Stomach (tissue), 9 donors: ENCODE results near the gene ATP5F1E. TPM values are rescaled to one million over a fixed set of nuclear protein-coding genes. Genes with fewer than 3 reads are reported as not detected.
A peak's percentile ranks its signal among the peaks of the same experiment; 100 is the strongest.

Source experiments
- DNase-seq, 2 donors: peaks; one replicate each; pipeline versions ENCODE4 v3.0.0 to v3.0.0-alpha.2; 2013 to 2019
- H3K27ac ChIP-seq, 5 donors: fragments of 200-600 bp in 4 of 5; sonication (generic) in 4 of 5; one replicate each; pipeline ENCODE4 v1.5.1; 2013 to 2019; ENCODE audit warnings: mild to moderate bottlenecking in 1 of 5, moderate library complexity in 1 of 5
- H3K27me3 ChIP-seq, 3 donors: fragments of 200-600 bp; sonication (generic); one replicate each; pipeline ENCODE4 v1.5.1; 2017 to 2019; ENCODE audit warnings: mixed run types in 1 of 3
- H3K36me3 ChIP-seq, 4 donors: fragments of 200-600 bp; sonication (generic); 1 replicate in 3 of 4; 2 replicates in 1 of 4; pipeline ENCODE4 v1.5.1; 2016 to 2019
- H3K4me1 ChIP-seq, 4 donors: fragments of 200-600 bp; sonication (generic); one replicate each; pipeline ENCODE4 v1.5.1; 2016 to 2019
- H3K4me3 ChIP-seq, 4 donors: fragments of 200-600 bp; sonication (generic) in 3 of 4; one replicate each; pipeline ENCODE4 v1.5.1; 2016 to 2019; ENCODE audit warnings: mild to moderate bottlenecking in 1 of 4
- H3K9me3 ChIP-seq, 4 donors: fragments of 200-600 bp; sonication (generic); one replicate each; pipeline ENCODE4 v1.5.1; 2016 to 2019
- EP300 ChIP-seq: sonication (generic); formaldehyde crosslinking; IDR thresholded peaks from one replicate; pipeline ENCODE4 v1.6.1; 2017; ENCODE audit warnings: antibody characterized with exemption
- POLR2A ChIP-seq, 4 donors: fragments of 450-650 bp; IDR thresholded peaks; one replicate each; pipeline ENCODE4 v1.6.1; 2016; ENCODE audit warnings: antibody characterized with exemption in 4 of 4, control low read depth in 2 of 4, mild to moderate bottlenecking in 1 of 4, moderate library complexity in 1 of 4
- POLR2AphosphoS5 ChIP-seq, 3 donors: sonication (generic); formaldehyde crosslinking; IDR thresholded peaks; one replicate each; pipeline ENCODE4 v1.6.1; 2016; ENCODE audit warnings: antibody characterized with exemption in 3 of 3
- WGBS, 5 donors: extraction: QIAGEN DNeasy Blood & Tissue Kit in 3 of 5; methylation state at CpG; one replicate each; pipeline versions ENCODE4 v1.1.5 to v1.1.7; 2013 to 2018; 5-methylcytosine and 5-hydroxymethylcytosine counted together
- intact Hi-C: fragments of 100-400 bp; cut with DNase I; formaldehyde crosslinking; loops from one replicate; pipeline ENCODE4 v1.15.1; 2023; ENCODE audit warnings: low total_unique reads
- polyA plus RNA-seq, 3 donors: library from polyadenylated mRNA; stranded (reverse); fragments of 200-250 nt; gene quantifications; one replicate each; pipeline ENCODE4 v1.2.3, GENCODE V29; 2013
- total RNA-seq, 5 donors: library from RNA; depleted of rRNA; stranded (reverse); fragments of >200 nt; gene quantifications; one replicate each; pipeline versions ENCODE4 v1.1.0 to v1.2.3, GENCODE V29; 2014 to 2016
- TF ChIP-seq, protein P1 (sequence below), 7 experiments: fragments of 450-650 bp in 4 of 7; fragments of 200-600 bp in 3 of 7; sonication (generic) in 3 of 7; IDR thresholded peaks; one replicate each; pipeline ENCODE4 v1.5.1; 2016 to 2019; ENCODE audit warnings: antibody characterized with exemption in 7 of 7, control low read depth in 2 of 7, mild to moderate bottlenecking in 1 of 7
- donor health status: healthy with polysubstance abuse.
- donor health status: Bipolar disorder and iron deficiency.
- donor health status: healthy.

Gene ATP5F1E
- total and polyA plus RNA-seq, 8 donors: 20.4 to 101 (median 43.9) TPM

- Histone ChIP-seq H3K9me3 (no peaks in the 10 kb centered on the region), H3K27me3 (no peaks in the 10 kb centered on the region), H3K4me3 (no peak overlapping the region), H3K27ac (peak overlapping the region in 2 of 5 donors; percentile 31 to 34), H3K4me1 (peaks cover 17 to 44% (median 33%) of the 10 kb centered on the region in 4 donors), H3K36me3 (no peaks in the 10 kb centered on the region)
- intact Hi-C loops: no loop called here
- TF ChIP-seq, protein P1, sequence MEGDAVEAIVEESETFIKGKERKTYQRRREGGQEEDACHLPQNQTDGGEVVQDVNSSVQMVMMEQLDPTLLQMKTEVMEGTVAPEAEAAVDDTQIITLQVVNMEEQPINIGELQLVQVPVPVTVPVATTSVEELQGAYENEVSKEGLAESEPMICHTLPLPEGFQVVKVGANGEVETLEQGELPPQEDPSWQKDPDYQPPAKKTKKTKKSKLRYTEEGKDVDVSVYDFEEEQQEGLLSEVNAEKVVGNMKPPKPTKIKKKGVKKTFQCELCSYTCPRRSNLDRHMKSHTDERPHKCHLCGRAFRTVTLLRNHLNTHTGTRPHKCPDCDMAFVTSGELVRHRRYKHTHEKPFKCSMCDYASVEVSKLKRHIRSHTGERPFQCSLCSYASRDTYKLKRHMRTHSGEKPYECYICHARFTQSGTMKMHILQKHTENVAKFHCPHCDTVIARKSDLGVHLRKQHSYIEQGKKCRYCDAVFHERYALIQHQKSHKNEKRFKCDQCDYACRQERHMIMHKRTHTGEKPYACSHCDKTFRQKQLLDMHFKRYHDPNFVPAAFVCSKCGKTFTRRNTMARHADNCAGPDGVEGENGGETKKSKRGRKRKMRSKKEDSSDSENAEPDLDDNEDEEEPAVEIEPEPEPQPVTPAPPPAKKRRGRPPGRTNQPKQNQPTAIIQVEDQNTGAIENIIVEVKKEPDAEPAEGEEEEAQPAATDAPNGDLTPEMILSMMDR (IDR thresholded peaks at IDR 0.05): no peak
- no peak for TF ChIP-seq EP300
- no peak for TF ChIP-seq POLR2AphosphoS5 (IDR thresholded peaks at IDR 0.05)
- TF ChIP-seq POLR2A (IDR thresholded peaks at IDR 0.05): no peak
- DNase-seq: peak in 1 of 2 donors; percentile 28
- WGBS, 5 donors: 49 to 66% (median 57%) methylated on average over 6 to 8 of the region's 8 CpGs
Observed at GRCh38 chr20:59010321-59010994, 21.7 kb downstream of the ATP5F1E start.

- peaks cover 28 to 60% (median 49%) of the 10 kb centered on the region in 4 donors for H3K4me1 ChIP-seq
- H3K4me3 ChIP-seq: no peak overlapping the region
- WGBS, 5 donors: 85 to 90% (median 89%) methylated on average over 8 of the region's 8 CpGs
- TF ChIP-seq POLR2A (IDR thresholded peaks at IDR 0.05) (no peak), EP300 (no peak), POLR2AphosphoS5 (IDR thresholded peaks at IDR 0.05) (no peak)
- TF ChIP-seq, protein P1 (IDR thresholded peaks at IDR 0.05): no peak
- H3K27me3 ChIP-seq: no peaks in the 10 kb centered on the region
- peak in 1 of 2 donors; percentile 16 for DNase-seq
- intact Hi-C loops: loop anchor here (5.0 kb wide), 1 partner anchor 33 kb away; the partner anchor contains the start of gene PRELID3B
- no peaks in the 10 kb centered on the region for H3K9me3 ChIP-seq
- H3K36me3 ChIP-seq: peaks cover 0 to 6% (median 3%) of the 10 kb centered on the region in 4 donors
- H3K27ac ChIP-seq: peak overlapping the region in 2 of 5 donors; percentile 89 to 90
Observed at GRCh38 chr20:59008715-59009336, 23.3 kb downstream of the ATP5F1E start.

DNA sequence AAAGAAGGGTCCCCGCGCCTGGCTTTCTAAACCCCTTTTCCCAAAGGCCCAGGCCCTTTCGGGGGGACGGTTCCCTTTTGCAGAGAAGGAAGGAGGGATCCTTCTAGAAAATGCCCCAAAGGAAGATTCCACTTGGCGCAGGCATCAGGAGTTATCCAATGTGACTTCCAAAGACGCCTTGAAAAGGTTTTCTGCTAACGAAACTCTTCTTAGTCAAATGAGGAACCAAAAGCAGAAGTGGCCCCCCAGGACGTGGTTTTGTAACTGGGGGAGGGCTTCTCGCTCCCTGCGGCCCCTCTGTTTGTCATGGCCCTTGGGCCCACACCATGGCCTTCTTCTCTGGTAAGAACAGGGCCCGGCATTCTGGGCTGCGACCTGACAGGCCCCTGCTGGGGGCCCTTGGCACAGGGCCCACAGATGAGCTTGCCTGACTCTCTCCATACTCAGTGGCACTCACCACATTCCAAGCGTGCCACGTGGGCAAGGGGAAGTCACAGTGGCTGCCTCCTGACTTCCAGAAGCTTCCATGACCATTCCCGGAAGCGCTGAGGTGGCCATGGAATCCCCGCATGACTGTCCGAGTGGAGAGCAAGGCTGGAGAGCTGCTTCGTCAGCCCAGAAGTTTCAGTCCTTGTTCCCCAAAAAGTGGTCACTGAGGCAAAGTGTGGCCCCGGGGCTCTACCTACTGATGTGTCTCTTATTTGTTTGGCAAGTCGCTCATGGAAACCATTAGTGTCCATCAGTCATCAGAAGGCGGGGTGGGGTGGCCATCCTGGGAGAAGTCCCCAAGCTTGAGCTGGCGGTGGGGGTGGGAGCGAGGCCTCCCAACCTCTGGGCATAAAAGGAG is 24.2 kb downstream of the ATP5F1E start:
- WGBS, 5 donors: 81 to 89% (median 86%) methylated on average over 21 to 24 of the region's 24 CpGs
- peak overlapping the region; percentile 72 to 90 (median 84) for H3K27ac ChIP-seq

More for the DNA sequence above, 24.2 kb downstream of the ATP5F1E start:
- H3K4me3 ChIP-seq: peak overlapping the region; percentile 67 to 86 (median 77)
- no peaks in the 10 kb centered on the region for H3K9me3 ChIP-seq
- H3K36me3 ChIP-seq: peaks cover 0 to 12% (median 10%) of the 10 kb centered on the region in 4 donors
- H3K4me1 ChIP-seq: peaks cover 28 to 67% (median 57%) of the 10 kb centered on the region in 4 donors
- DNase-seq: peak; percentile 36 to 49
- H3K27me3 ChIP-seq: no peaks in the 10 kb centered on the region
- TF ChIP-seq EP300 (no peak), POLR2AphosphoS5 (IDR thresholded peaks at IDR 0.05) (no peak), POLR2A (IDR thresholded peaks at IDR 0.05) (no peak)
- TF ChIP-seq, protein P1 (IDR thresholded peaks at IDR 0.05): no peak
- intact Hi-C loops: loop anchor here (5.0 kb wide), 1 partner anchor 34 kb away; the partner anchor contains the start of gene PRELID3B
